ENCODE data around the gene EIF3B. TPM values are rescaled to one million over a fixed set of nuclear protein-coding genes. Genes with fewer than 3 reads are reported as not detected.
"Not testable (repeated sequence)": the region's sequence is repeated elsewhere in the genome, so short reads cannot be mapped to it uniquely, and the experiment has no call there.

EIF3B gene
- polyA plus RNA-seq, 1 donor: 120 TPM

DNA sequence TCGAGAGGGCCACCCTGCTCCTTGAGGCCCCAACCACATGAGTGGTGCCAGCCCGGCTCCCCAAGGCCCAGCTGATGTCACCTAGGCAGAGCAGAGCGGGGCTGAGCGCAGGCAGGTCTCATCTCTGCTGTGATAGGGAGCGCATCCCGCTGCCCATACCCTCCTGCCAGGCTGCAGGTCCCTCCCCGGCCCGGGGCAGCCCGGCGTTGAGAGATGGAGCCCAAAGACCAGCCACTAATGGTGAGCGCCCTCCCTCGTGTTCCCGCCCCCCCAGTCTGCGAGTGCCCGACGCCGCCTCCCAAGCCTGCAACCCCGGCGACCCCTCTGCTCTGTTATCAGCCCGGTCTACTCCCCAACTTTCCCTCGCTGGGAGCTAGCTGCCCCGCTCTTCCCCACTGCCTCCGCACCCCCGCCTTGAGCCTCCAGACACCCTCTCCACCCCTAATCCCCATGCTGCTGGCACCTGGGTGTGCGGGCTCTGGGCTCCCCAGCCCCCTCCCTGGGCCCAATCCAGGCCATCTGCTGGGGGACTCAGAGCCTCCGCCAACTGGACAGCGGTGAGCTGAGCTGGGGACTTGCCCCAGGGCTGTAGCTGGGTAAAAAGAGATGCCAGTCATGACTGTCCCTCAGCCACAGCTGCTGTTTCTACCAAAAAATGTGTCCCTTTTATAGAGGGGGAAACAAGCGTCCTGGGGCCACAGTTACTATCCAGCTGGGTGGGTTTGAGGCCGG, 29.1 kb downstream of the EIF3B start:
- H3K9me3 ChIP-seq (ENCODE audit: control insufficient read depth, low read depth, low read length): no peaks in the 10 kb centered on the region
- no peak for DNase-seq
- H3K36me3 ChIP-seq (ENCODE audit: control insufficient read depth, insufficient read depth, low read length): peaks cover 43% of the 10 kb centered on the region
- H3K4me3 ChIP-seq (ENCODE audit: low read length): no peak overlapping the region
- no peaks in the 10 kb centered on the region for H3K27me3 ChIP-seq (ENCODE audit: control insufficient read depth, insufficient read depth, low read length)
- WGBS (ENCODE audit: insufficient coverage, low lambda C conversion rate): no CpG with 5 or more reads among the region's 29 CpGs
- H3K27ac ChIP-seq (ENCODE audit: low read length): no peak overlapping the region
- no peaks in the 10 kb centered on the region for H3K4me1 ChIP-seq (ENCODE audit: control insufficient read depth, insufficient read depth, low read length)

DNA sequence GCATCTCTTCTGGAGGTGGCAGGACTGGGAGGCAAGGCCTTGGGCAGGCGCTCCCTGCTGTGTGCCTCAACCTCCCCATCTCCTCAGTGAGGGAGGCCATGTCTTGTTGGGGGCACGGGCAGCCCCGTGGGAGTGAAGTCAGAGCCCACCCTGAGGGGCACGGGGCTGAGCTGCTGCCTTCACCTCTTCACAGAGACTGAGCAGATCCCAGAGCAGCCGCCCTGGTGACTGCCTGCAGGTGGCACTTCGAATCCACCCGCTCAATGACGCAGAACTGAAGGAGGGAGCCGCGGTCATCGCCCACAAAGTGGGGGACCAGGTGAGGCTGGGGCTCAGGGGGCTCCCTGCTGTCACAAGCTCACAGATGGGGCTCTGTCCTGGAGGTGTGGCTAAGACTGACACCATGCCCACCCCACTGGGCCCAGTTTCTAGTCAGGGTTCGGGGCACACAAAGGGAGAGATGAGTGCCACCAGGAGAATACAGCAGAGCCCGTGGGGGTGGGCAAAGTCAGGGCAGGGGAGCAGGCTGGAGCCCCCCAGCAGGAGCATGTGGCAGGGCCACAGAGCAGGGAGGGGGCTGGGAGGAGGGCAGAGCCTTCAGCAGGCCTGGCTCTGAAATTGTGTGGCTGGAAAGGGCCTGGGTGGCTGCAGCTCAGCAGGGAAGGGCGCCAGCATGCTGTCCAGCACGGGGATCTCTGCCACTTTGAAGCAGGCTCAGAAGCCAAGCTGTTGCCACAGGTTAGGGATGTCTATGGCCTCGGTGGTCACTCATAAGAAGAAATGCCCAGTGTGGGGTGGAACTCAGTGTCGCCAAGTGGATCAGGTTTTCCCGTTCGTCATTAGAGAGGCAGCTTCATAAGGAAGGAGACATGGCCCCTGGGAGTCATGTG, 30.0 kb downstream of the EIF3B start:
- WGBS (ENCODE audit: insufficient coverage, low lambda C conversion rate): no CpG with 5 or more reads among the region's 19 CpGs
- Histone ChIP-seq H3K36me3 (ENCODE audit: control insufficient read depth, insufficient read depth, low read length) (peaks cover 34% of the 10 kb centered on the region), H3K27me3 (ENCODE audit: control insufficient read depth, insufficient read depth, low read length) (no peaks in the 10 kb centered on the region), H3K4me3 (ENCODE audit: low read length) (no peak overlapping the region), H3K27ac (ENCODE audit: low read length) (no peak overlapping the region), H3K4me1 (ENCODE audit: control insufficient read depth, insufficient read depth, low read length) (no peaks in the 10 kb centered on the region), H3K9me3 (ENCODE audit: control insufficient read depth, low read depth, low read length) (no peaks in the 10 kb centered on the region)
- DNase-seq: no peak

DNA sequence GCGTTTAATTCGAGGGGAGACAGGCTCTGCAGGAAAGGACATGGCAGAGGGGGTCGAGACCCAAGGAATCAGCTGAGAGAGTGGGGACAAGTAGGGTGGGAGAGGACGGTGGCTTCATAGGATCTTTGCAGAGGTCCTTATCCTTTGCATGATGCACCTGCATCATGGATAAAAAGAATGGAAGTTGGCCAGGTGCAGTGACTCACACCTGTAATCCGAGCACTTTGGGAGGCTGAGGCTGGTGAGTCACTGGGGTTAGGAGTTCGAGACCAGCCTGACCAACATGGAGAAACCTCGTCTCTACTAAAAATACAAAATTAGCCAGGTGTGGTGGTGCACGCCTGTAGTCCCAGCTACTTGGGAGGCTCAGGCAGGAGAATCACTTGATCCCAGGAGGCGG, 31.5 kb downstream of the EIF3B start:
- H3K9me3 ChIP-seq (ENCODE audit: control insufficient read depth, low read depth, low read length); H3K27me3 ChIP-seq (ENCODE audit: control insufficient read depth, insufficient read depth, low read length): not testable (repeated sequence)
- WGBS (ENCODE audit: insufficient coverage, low lambda C conversion rate): no CpG with 5 or more reads among the region's 9 CpGs

DNA sequence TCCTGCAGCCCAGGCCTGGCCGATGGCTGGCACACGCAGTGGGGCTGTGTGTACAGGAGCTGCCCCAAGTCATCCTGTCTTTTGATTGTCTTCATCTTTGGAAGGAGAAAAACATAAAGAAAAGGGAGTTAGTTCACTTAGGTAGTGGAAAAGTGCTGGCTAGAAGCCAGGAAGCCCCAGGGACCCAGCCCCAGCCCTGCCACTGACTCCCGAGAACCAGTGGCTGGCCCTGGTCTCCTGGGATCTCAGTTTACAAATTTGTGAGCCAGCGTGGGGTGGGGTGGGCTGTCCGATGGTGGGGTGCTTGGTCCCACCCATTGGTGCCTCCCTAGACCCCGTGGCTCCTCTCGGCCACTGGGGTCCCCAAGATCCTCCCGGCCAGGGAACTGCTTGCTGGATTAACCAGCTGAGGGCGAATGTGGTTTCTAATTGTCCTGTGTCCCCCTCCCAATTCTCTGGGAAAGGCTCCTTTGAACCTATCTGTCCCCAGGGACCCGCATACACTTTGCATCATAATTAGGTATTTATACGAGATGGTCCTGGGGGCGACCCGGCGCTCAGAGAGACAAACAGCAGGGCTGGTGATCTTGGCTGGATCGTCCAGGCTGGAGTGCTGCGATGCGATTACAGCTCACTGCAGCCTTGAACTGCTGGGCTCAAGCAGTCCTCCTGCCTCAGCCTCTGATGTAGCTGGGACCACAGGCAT, 32.5 kb downstream of the EIF3B start:
- H3K36me3 ChIP-seq (ENCODE audit: control insufficient read depth, insufficient read depth, low read length): peaks cover 9% of the 10 kb centered on the region
- DNase-seq: no peak
- no peaks in the 10 kb centered on the region for H3K9me3 ChIP-seq (ENCODE audit: control insufficient read depth, low read depth, low read length)
- H3K27me3 ChIP-seq (ENCODE audit: control insufficient read depth, insufficient read depth, low read length): no peaks in the 10 kb centered on the region
- H3K4me3 ChIP-seq (ENCODE audit: low read length): no peak overlapping the region
- no CpG with 5 or more reads among the region's 17 CpGs for WGBS (ENCODE audit: insufficient coverage, low lambda C conversion rate)
- no peak overlapping the region for H3K27ac ChIP-seq (ENCODE audit: low read length)
- peaks cover 7% of the 10 kb centered on the region for H3K4me1 ChIP-seq (ENCODE audit: control insufficient read depth, insufficient read depth, low read length)

More for the DNA sequence above, 31.5 kb downstream of the EIF3B start:
- H3K4me1 ChIP-seq (ENCODE audit: control insufficient read depth, insufficient read depth, low read length); DNase-seq; H3K27ac ChIP-seq (ENCODE audit: low read length); H3K4me3 ChIP-seq (ENCODE audit: low read length): not testable (repeated sequence)
- peaks cover 19% of the 10 kb centered on the region for H3K36me3 ChIP-seq (ENCODE audit: control insufficient read depth, insufficient read depth, low read length)

DNA sequence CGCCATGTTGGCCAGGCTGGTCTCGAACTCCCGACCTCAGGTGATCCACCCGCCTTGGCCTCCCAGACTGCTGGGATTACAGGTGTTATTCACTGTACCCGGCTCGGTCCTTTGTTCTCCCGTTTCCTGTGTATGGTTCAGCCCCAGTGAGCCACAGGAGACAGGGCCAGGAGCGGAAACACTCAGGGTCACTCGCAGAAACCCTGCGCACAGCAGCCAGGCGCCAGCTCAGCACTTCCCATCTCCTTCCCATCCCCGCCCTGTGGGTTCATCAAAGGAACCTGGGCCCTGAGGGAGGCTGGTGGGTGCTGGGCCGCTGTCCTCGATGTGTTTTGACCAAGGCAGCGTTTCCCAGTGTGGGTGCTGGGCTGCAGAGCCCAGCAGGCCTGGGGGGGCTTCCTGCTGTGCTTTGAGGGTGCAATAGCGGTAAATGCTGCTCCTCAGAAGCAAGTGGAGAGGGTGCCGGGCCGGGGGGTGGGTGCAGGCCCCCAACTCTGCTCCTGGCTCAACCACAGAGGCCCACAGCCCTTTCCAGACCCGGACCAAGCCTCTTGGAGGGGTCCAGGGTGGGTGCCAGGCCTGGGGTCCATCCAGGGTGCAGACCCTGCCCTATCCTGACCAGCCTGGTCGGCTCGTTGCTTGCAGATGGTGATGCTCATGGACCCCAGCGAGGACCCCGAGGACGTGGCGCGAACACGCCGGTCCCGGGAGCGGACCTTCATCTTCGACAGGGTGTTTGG, 33.4 kb downstream of the EIF3B start:
- no CpG with 5 or more reads among the region's 31 CpGs for WGBS (ENCODE audit: insufficient coverage, low lambda C conversion rate)
- Histone ChIP-seq H3K36me3 (ENCODE audit: control insufficient read depth, insufficient read depth, low read length) (peaks cover 4% of the 10 kb centered on the region), H3K4me1 (ENCODE audit: control insufficient read depth, insufficient read depth, low read length) (peaks cover 7% of the 10 kb centered on the region), H3K4me3 (ENCODE audit: low read length) (no peak overlapping the region), H3K27ac (ENCODE audit: low read length) (no peak overlapping the region), H3K9me3 (ENCODE audit: control insufficient read depth, low read depth, low read length) (no peaks in the 10 kb centered on the region), H3K27me3 (ENCODE audit: control insufficient read depth, insufficient read depth, low read length) (no peaks in the 10 kb centered on the region)
- DNase-seq: no peak

DNA sequence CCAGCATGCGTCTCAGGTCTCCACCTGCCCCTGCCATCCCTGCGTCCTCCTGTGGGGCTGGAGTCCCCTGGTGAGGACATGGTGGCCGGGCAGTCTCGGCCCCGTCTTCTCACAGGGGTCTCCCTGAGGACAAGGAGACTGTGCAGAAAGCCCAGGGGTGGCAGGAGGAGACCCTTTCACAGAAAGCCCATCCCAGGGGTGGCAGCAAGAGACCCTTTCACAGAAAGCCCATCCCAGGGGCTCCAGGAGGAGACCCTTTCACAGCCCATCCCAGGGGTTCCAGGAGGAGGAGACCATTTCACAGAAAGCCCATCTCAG, 34.0 kb downstream of the EIF3B start:
- DNase-seq: no peak
- Histone ChIP-seq H3K27ac (ENCODE audit: low read length) (no peak overlapping the region), H3K36me3 (ENCODE audit: control insufficient read depth, insufficient read depth, low read length) (no peaks in the 10 kb centered on the region), H3K4me1 (ENCODE audit: control insufficient read depth, insufficient read depth, low read length) (peaks cover 7% of the 10 kb centered on the region), H3K27me3 (ENCODE audit: control insufficient read depth, insufficient read depth, low read length) (no peaks in the 10 kb centered on the region), H3K4me3 (ENCODE audit: low read length) (no peak overlapping the region), H3K9me3 (ENCODE audit: control insufficient read depth, low read depth, low read length) (no peaks in the 10 kb centered on the region)
- WGBS (ENCODE audit: insufficient coverage, low lambda C conversion rate): no CpG with 5 or more reads among the region's 5 CpGs

DNA sequence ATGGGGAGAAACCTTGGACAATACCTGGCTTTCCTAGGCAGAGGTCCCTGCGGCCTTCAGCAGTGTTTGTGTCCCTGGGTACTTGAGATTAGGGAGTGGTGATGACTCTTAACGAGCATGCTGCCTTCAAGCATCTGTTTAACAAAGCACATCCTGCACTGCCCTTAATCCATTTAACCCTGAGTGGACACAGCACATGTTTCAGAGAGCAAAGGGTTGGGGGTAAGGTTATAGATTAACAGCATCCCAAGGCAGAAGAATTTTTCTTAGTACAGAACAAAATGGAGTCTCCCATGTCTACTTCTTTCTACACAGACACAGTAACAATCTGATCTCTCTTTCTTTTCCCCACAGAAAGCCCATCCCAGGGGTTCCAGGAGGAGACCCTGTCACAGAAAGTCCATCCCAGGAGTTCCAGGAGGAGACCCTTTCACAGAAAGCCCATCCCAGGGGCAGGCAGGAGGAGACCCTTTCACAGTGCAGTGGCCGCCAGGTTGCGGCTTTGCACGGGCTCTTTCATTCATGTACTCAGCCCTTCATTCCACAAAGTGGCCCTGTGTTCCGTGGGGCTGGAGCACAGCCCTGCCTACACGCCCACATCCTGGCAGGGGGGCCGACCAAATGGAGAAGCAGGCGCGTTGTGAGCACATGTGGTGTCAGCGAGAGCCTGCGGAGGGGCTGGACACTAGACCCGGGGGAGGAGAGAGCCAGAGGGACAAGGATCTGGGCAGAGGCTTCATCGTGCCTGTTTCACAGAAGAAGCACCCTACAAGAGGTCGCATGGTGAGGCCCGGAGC, 35.6 kb downstream of the EIF3B start:
- not testable (repeated sequence) for H3K9me3 ChIP-seq (ENCODE audit: control insufficient read depth, low read depth, low read length); H3K27ac ChIP-seq (ENCODE audit: low read length); H3K36me3 ChIP-seq (ENCODE audit: control insufficient read depth, insufficient read depth, low read length); DNase-seq; H3K4me1 ChIP-seq (ENCODE audit: control insufficient read depth, insufficient read depth, low read length); H3K4me3 ChIP-seq (ENCODE audit: low read length); H3K27me3 ChIP-seq (ENCODE audit: control insufficient read depth, insufficient read depth, low read length)
- WGBS (ENCODE audit: insufficient coverage, low lambda C conversion rate): no CpG with 5 or more reads among the region's 16 CpGs

DNA sequence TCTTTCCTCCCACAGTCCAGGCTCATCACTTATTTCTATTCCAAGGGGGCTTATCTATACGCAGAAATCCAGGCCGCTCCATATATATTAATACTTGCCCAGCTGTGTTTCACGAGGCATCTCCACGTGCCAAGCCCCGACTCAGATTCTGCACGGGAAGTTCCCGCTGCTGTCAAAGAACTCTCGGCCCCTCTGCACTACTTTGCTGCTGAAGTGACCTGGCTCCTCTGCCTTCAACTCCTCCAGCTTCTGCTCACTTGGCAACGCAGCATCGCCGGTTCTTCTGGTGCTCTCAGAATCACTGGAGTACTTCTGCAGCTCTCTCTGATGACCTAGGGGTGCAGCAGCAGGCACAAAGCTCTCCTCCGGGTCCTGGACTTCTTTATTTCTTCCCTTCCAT, 39.1 kb downstream of the EIF3B start:
- H3K36me3 ChIP-seq (ENCODE audit: control insufficient read depth, insufficient read depth, low read length): no peaks in the 10 kb centered on the region
- WGBS (ENCODE audit: insufficient coverage, low lambda C conversion rate): 62% methylated on average over 2 of the region's 12 CpGs
- H3K4me3 ChIP-seq (ENCODE audit: low read length): no peak overlapping the region
- H3K27me3 ChIP-seq (ENCODE audit: control insufficient read depth, insufficient read depth, low read length): no peaks in the 10 kb centered on the region
- H3K4me1 ChIP-seq (ENCODE audit: control insufficient read depth, insufficient read depth, low read length): peaks cover 7% of the 10 kb centered on the region
- DNase-seq: no peak
- H3K9me3 ChIP-seq (ENCODE audit: control insufficient read depth, low read depth, low read length): no peaks in the 10 kb centered on the region
- no peak overlapping the region for H3K27ac ChIP-seq (ENCODE audit: low read length)

DNA sequence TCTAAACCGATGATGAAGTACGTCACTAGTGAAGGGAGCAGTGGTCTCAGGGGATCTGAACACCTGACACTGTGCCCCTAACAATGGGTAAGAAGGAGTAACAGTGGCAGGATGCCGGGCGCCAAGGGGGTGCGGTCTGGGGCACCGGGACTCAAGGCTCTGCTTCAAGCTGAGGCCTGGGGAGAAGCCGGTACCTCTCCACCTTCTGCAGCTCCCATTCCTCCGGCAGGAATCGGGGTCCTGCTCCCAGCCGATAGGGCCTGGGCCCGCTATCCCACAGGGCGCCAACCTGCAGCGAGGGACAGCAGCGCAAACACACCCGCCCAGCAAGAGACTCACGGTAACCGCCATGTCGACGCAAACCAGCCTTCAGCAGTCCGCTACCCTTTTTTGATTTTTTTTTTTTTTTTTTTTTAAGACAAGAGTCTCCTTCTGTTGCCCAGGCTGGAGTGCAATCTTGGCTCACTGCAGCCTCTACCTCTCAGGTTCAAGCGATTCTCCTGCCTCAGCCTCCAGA, 40.0 kb downstream of the EIF3B start:
- DNase-seq: no peak
- Histone ChIP-seq H3K4me1 (ENCODE audit: control insufficient read depth, insufficient read depth, low read length) (peaks cover 7% of the 10 kb centered on the region), H3K36me3 (ENCODE audit: control insufficient read depth, insufficient read depth, low read length) (no peaks in the 10 kb centered on the region), H3K27me3 (ENCODE audit: control insufficient read depth, insufficient read depth, low read length) (no peaks in the 10 kb centered on the region), H3K4me3 (ENCODE audit: low read length) (no peak overlapping the region), H3K9me3 (ENCODE audit: control insufficient read depth, low read depth, low read length) (no peaks in the 10 kb centered on the region), H3K27ac (ENCODE audit: low read length) (no peak overlapping the region)
- whole genome bisulfite sequencing (ENCODE audit: insufficient coverage, low lambda C conversion rate): 89% methylated on average over 9 of the region's 21 CpGs

Data from large intestine (tissue), 3 donors.